HepG2 (cell line): ENCODE data around the gene MLST8. TPM values are rescaled to one million over a fixed set of nuclear protein-coding genes. Genes with fewer than 3 reads are reported as not detected.

ENCODE experiments used
- AHR ChIP-seq: IDR thresholded peaks from 2 replicates; pipeline ENCODE4 v1.6.1; 2018; ENCODE audit warnings: missing genetic modification reagents, missing compliant biosample characterization
- ATF1 ChIP-seq: IDR thresholded peaks from 2 replicates; pipeline ENCODE4 v1.6.1; 2016; ENCODE audit warnings: mild to moderate bottlenecking, control low read depth
- E2F5 ChIP-seq: sonication (generic); formaldehyde crosslinking; conservative IDR thresholded peaks from 2 replicates; pipeline ENCODE4 v1.4.0; 2020; ENCODE audit warnings: missing genetic modification reagents
- FOXA1 ChIP-seq, 2 experiments: fragments of 450-650 bp in 1 of 2; sonication (generic) in 1 of 2; formaldehyde crosslinking in 1 of 2; IDR thresholded peaks; 2 replicates each; pipeline versions ENCODE4 v1.4.0 to v1.6.1; 2016 to 2020; ENCODE audit warnings: missing genetic modification reagents in 1 of 2
- FOXP1 ChIP-seq, 2 experiments: fragments of 450-650 bp in 1 of 2; IDR thresholded peaks; 2 replicates each; pipeline ENCODE4 v1.6.1; 2017 to 2018; ENCODE audit warnings: antibody characterized with exemption in 1 of 2
- HOMEZ ChIP-seq: IDR thresholded peaks from 2 replicates; pipeline ENCODE4 v1.6.1; 2016; ENCODE audit warnings: low read depth
- JDP2 ChIP-seq: sonication (generic); formaldehyde crosslinking; IDR thresholded peaks from 2 replicates; pipeline ENCODE4 v1.8.1; 2022; ENCODE audit warnings: missing genetic modification reagents, borderline replicate concordance
- KAT7 ChIP-seq: IDR thresholded peaks from 2 replicates; pipeline ENCODE4 v1.6.1; 2018; ENCODE audit warnings: borderline replicate concordance, missing compliant biosample characterization
- KDM3A ChIP-seq: IDR thresholded peaks from 2 replicates; pipeline ENCODE4 v1.6.1; 2018; ENCODE audit warnings: low read depth, missing compliant biosample characterization
- NFYC ChIP-seq: IDR thresholded peaks from 2 replicates; pipeline ENCODE4 v1.6.1; 2016; ENCODE audit warnings: missing genetic modification reagents, missing compliant biosample characterization
- NR1H2 ChIP-seq: sonication (generic); formaldehyde crosslinking; IDR thresholded peaks from 2 replicates; pipeline ENCODE4 v1.8.1; 2022; ENCODE audit warnings: low read depth, missing genetic modification reagents, borderline replicate concordance
- NR2F6 ChIP-seq, 2 experiments: IDR thresholded peaks; 2 replicates each; pipeline ENCODE4 v1.6.1; 2016; ENCODE audit warnings: antibody characterized with exemption in 1 of 2, mild to moderate bottlenecking in 1 of 2
- REXO4 ChIP-seq: sonication (generic); formaldehyde crosslinking; IDR thresholded peaks from 2 replicates; pipeline ENCODE4 v1.8.0; 2022; ENCODE audit warnings: missing genetic modification reagents, mild to moderate bottlenecking, borderline replicate concordance
- SMAD9 ChIP-seq: sonication (generic); formaldehyde crosslinking; IDR thresholded peaks from 2 replicates; pipeline ENCODE4 v1.5.1; 2020; ENCODE audit warnings: mild to moderate bottlenecking, missing genetic modification reagents
- TCF12 ChIP-seq, 2 experiments: fragments of 450-650 bp in 1 of 2; sonication (generic) in 1 of 2; formaldehyde crosslinking in 1 of 2; IDR thresholded peaks; 2 replicates each; pipeline versions ENCODE4 v1.6.1 to v1.8.0; 2017 to 2022; ENCODE audit warnings: antibody characterized with exemption in 1 of 2, mild to moderate bottlenecking in 1 of 2, missing genetic modification reagents in 1 of 2, moderate library complexity in 1 of 2
- ZBTB33 ChIP-seq: sonication (generic); formaldehyde crosslinking; IDR thresholded peaks from 2 replicates; pipeline ENCODE4 v1.4.0; 2020; ENCODE audit warnings: missing genetic modification reagents
- ZFP36L2 ChIP-seq: sonication (generic); formaldehyde crosslinking; IDR thresholded peaks from 2 replicates; pipeline ENCODE4 v1.4.0; 2020; ENCODE audit warnings: missing genetic modification reagents
- ZNF34 ChIP-seq: sonication (generic); formaldehyde crosslinking; IDR thresholded peaks from 2 replicates; pipeline ENCODE4 v1.4.0; 2020; ENCODE audit warnings: mild to moderate bottlenecking, missing genetic modification reagents, borderline replicate concordance
- ZNF597 ChIP-seq: sonication (generic); formaldehyde crosslinking; IDR thresholded peaks from 2 replicates; pipeline ENCODE4 v1.5.0; 2020; ENCODE audit warnings: missing genetic modification reagents
- ZNF737 ChIP-seq: sonication (generic); formaldehyde crosslinking; IDR thresholded peaks from 2 replicates; pipeline ENCODE4 v1.5.0; 2020; ENCODE audit warnings: missing genetic modification reagents, mild to moderate bottlenecking, borderline replicate concordance
- ZNF777 ChIP-seq: sonication (generic); formaldehyde crosslinking; IDR thresholded peaks from 2 replicates; pipeline ENCODE4 v1.4.0; 2020; ENCODE audit warnings: missing genetic modification reagents
- ZNF879 ChIP-seq: sonication (generic); formaldehyde crosslinking; IDR thresholded peaks from 2 replicates; pipeline ENCODE4 v1.8.1; 2023; ENCODE audit warnings: missing genetic modification reagents
- polyA plus RNA-seq, 8 experiments: library from polyadenylated mRNA; depleted of rRNA in 3 of 8; stranded (reverse) in 7 of 8; unstranded in 1 of 8; fragments of >200 nt; fragmentation: Illumina TruSeq in 4 of 8; extraction: Trizol in 4 of 8; gene quantifications; 2 replicates each; pipeline versions ENCODE4 v1.2.1 to v1.2.3, GENCODE V29; 2011 to 2016; ENCODE audit warnings: low read depth in 4 of 8, missing spikeins in 1 of 8, mixed read lengths in 1 of 8; ENCODE audit not compliant: insufficient read depth in 1 of 8
- total RNA-seq, 5 experiments: library from RNA; depleted of rRNA; stranded (reverse); fragments of >200 nt; fragmentation: Illumina TruSeq; extraction: Trizol; gene quantifications; 2 replicates each; pipeline ENCODE4 v1.2.3, GENCODE V29; 2016; ENCODE audit warnings: low read depth in 1 of 5

Gene MLST8
- total and polyA plus RNA-seq, 2 of the 13 experiments (the other 11 are each of a cell fraction or from before 2014, with no cell fraction given) = 30.8 to 72.7 TPM

- peak; percentile 61 for TF ChIP-seq ZBTB33 (CRISPR knock-in tag)
- peak; percentile 96 for TF ChIP-seq NR2F6 (IDR thresholded peaks at IDR 0.05)
- TF ChIP-seq NR2F6 (CRISPR knock-in tag; IDR thresholded peaks at IDR 0.05) = peak; percentile 99
- TF ChIP-seq SMAD9 = no peak
- TF ChIP-seq JDP2 (CRISPR knock-in tag) = no peak
- TF ChIP-seq AHR = no peak
- no peak for TF ChIP-seq FOXP1 (IDR thresholded peaks at IDR 0.05)
- peak; percentile 62 for TF ChIP-seq FOXP1 (CRISPR knock-in tag; IDR thresholded peaks at IDR 0.05)
- TF ChIP-seq ZNF777 (CRISPR knock-in tag) = no peak
- no peak for TF ChIP-seq ATF1 (CRISPR knock-in tag)
- TF ChIP-seq KDM3A (CRISPR knock-in tag) = peak; percentile 80; the same call in 1 of the 2 replicates
- no peak for TF ChIP-seq E2F5 (CRISPR knock-in tag)
- TF ChIP-seq ZNF737 (CRISPR knock-in tag) = no peak
- no peak for TF ChIP-seq ZNF879 (CRISPR knock-in tag)
- TF ChIP-seq NFYC (CRISPR knock-in tag) = no peak
- no peak for TF ChIP-seq ZNF597
- 0 out of 2 replicates have a peak, but pooled peaks have one; percentile 33 for TF ChIP-seq HOMEZ
- TF ChIP-seq NR1H2 (CRISPR knock-in tag) = no peak
- TF ChIP-seq REXO4 (CRISPR knock-in tag) = no peak
- TF ChIP-seq TCF12 (IDR thresholded peaks at IDR 0.05) = no peak
- 0 out of 2 replicates have a peak, but pooled peaks have one; percentile 29 for TF ChIP-seq TCF12 (CRISPR knock-in tag; IDR thresholded peaks at IDR 0.05)
- no peak for TF ChIP-seq FOXA1 (IDR thresholded peaks at IDR 0.05)
- peak; percentile 56; the same call in 1 of the 2 replicates for TF ChIP-seq FOXA1 (CRISPR knock-in tag; IDR thresholded peaks at IDR 0.05)
- TF ChIP-seq ZNF34 (CRISPR knock-in tag) = no peak
- TF ChIP-seq KAT7 (CRISPR knock-in tag) = peak; percentile 74
- TF ChIP-seq ZFP36L2 (CRISPR knock-in tag) = no peak
These were observed 47.6 kb upstream of the MLST8 start (continued) for GRCh38 chr16:2157480-2158261.
